ENCODE data around the gene EDARADD.
"Not testable (repeated sequence)": the region's sequence is repeated elsewhere in the genome, so short reads cannot be mapped to it uniquely, and the experiment has no call there.

- not testable (repeated sequence) for TF ChIP-seq CTCF (IDR thresholded peaks at IDR 0.05; ENCODE audit: low read depth, low read length); EZH2phosphoT487 (IDR thresholded peaks at IDR 0.05; ENCODE audit: low read depth)
These were observed 70.1 kb downstream of the EDARADD start for GRCh38 chr1:236464197-236464596.

Data from OCI-LY3 (cell line).